Kidney epithelial cell (primary cell): Measurements from ENCODE around the gene TBC1D5. TPM values are rescaled to one million over a fixed set of nuclear protein-coding genes. Genes with fewer than 3 reads are reported as not detected.
A peak's percentile ranks its signal among the peaks of the same experiment; 100 is the strongest.

Source experiments
- DNase-seq: peaks from one replicate; pipeline ENCODE4 v3.0.0-alpha.2; 2010; ENCODE audit warnings: low read depth
- H3K27me3 ChIP-seq: 2 replicates; pipeline ENCODE4 v1.6.0; 2011; ENCODE audit warnings: low read length; ENCODE audit not compliant: control insufficient read depth, insufficient read depth
- H3K36me3 ChIP-seq: 2 replicates; pipeline ENCODE4 v1.5.1; 2011; ENCODE audit warnings: low read length; ENCODE audit not compliant: control insufficient read depth, insufficient read depth
- H3K4me3 ChIP-seq: 2 replicates; pipeline ENCODE4 v1.5.1; 2011; ENCODE audit warnings: low read depth, mild to moderate bottlenecking, control low read depth, low read length
- total RNA-seq: library from RNA; depleted of rRNA; stranded (reverse); fragments of >200 nt; gene quantifications from 2 replicates; pipeline ENCODE4 v1.2.3, GENCODE V29; 2015
- TF ChIP-seq, protein P1 (sequence below): IDR thresholded peaks from 2 replicates; pipeline ENCODE4 v1.5.1; 2011; ENCODE audit warnings: mild to moderate bottlenecking, moderate library complexity, low read length, control low read depth, inconsistent platforms; ENCODE audit not compliant: insufficient read depth, poor library complexity, severe bottlenecking

TBC1D5 gene
- total RNA-seq, 1 donor from 2014 or later, result 100 TPM

DNA sequence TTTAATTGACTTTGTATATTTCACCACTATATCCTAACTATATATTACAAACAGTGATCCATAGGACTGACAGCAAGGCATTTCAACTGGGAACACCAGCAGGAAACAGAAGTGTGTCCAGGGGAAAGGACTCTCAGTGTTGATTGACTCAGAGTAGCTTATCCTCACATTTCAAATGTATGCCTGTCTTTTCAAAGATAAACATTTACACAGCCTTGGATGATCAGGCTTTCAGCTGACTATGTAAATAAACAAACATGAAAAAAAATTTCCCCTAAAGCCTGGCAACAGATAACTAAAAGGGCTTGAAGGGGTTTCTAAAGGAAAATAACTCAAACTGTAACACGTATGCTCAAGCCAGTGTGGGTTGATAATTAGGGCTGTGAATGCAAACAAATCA lies 321.8 kb downstream of the TBC1D5 start:
- no peaks in the 10 kb centered on the region for H3K36me3 ChIP-seq
- no peaks in the 10 kb centered on the region for H3K27me3 ChIP-seq
- no peak for DNase-seq
- H3K4me3 ChIP-seq, result no peak overlapping the region
- TF ChIP-seq, protein P1, sequence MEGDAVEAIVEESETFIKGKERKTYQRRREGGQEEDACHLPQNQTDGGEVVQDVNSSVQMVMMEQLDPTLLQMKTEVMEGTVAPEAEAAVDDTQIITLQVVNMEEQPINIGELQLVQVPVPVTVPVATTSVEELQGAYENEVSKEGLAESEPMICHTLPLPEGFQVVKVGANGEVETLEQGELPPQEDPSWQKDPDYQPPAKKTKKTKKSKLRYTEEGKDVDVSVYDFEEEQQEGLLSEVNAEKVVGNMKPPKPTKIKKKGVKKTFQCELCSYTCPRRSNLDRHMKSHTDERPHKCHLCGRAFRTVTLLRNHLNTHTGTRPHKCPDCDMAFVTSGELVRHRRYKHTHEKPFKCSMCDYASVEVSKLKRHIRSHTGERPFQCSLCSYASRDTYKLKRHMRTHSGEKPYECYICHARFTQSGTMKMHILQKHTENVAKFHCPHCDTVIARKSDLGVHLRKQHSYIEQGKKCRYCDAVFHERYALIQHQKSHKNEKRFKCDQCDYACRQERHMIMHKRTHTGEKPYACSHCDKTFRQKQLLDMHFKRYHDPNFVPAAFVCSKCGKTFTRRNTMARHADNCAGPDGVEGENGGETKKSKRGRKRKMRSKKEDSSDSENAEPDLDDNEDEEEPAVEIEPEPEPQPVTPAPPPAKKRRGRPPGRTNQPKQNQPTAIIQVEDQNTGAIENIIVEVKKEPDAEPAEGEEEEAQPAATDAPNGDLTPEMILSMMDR, result no peak

DNA sequence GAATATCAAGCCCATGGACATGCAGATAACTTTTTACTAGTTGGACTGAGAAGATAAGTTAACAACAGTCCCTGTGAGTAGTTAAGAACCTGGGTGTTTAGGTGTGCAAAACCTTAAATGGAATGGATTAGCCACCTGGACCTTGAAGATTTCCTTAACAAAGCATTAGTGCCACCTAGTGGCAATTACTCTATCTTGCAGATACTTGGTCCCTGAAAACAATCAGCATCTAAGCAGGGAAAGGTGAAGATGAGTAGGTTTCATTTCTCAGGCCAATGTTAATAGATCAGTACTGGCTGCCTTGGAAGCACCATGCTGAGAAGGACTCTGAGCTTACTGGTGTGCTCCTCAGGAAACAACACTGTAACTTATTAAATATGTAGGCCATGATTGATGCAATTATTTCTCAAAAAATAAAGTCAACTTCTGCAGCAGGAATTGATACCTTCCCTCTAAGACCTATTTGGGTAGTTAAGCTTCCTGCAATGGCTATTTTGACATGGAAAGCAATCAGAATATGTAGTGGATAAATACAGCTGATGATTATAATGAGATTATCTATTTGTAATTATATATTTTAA lies 329.4 kb downstream of the TBC1D5 start:
- peak; percentile 41 for DNase-seq
- TF ChIP-seq, protein P1, result peak; percentile 68
- H3K36me3 ChIP-seq, result no peaks in the 10 kb centered on the region
- no peak overlapping the region for H3K4me3 ChIP-seq
- H3K27me3 ChIP-seq, result no peaks in the 10 kb centered on the region

DNA sequence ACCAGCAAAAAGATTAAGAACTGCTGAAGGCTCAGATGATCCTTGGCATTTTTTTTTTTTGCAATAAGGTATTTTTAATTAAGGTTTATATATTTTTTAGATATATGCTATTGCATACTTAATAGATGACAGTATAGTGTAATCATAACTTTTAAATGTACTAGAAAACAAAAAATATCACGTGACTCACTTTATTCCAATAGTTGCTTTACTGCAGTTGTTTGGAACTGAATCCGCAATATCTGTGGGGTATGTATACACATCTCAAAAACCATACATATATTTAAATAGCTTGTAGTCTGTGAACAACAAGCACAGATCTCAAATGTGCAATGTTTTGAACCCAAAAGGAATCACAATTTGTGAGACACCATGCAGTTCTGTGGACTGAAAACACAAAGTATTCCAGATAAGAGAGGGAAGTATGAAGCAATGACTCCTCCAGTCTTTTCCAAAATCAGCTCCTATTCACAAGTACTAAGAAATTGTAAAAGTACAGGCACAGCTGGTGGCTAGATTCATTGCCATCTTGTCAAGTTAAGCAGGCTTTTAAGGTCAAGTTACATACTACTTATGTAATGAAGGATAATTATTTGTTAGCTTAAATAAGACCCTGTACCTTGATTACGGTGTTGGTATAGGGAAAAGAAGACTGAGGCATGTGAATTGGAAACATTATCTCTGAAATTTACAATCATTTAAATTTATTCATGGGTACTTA lies 331.1 kb downstream of the TBC1D5 start:
- H3K27me3 ChIP-seq, result no peaks in the 10 kb centered on the region
- no peaks in the 10 kb centered on the region for H3K36me3 ChIP-seq
- no peak for DNase-seq
- TF ChIP-seq, protein P1, result no peak
- no peak overlapping the region for H3K4me3 ChIP-seq

DNA sequence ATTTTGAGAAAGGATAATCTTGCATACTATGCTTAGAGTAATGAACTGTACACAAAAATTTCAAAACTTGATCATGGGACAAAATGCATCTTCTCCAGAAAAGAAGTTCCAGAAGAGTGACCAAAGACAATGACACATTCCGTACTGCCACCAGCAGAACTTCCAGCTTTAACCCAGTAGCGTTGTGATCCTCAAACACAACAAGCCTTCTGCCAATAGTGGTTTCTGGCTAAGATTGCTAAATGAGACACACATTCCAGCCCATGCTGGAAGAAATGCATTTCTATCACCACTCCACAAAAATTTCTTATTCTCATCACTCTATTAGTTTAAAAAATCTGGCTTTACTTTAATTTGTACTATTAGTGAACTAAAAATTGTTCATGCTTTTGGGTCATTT lies 334.9 kb downstream of the TBC1D5 start:
- no peak for DNase-seq
- no peaks in the 10 kb centered on the region for H3K36me3 ChIP-seq
- H3K4me3 ChIP-seq, result no peak overlapping the region
- no peaks in the 10 kb centered on the region for H3K27me3 ChIP-seq
- TF ChIP-seq, protein P1, result no peak

DNA sequence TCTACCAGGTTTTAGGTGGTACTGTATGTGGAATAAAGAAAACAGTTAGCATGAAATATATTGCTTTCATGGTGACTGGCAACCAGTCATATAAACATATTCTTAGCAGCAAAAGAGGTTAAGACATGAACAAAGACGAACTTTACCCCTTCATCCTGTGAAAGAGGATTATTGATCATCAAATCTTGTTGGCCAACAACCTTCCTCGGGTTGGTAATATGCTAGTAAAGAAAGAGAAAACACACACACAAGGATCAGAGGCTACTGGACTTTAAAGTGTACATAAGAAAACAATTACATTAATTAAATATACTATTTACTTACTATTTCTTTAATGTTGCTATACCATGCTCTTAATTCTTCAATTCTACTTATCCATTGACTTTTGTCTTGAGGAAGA lies 337.9 kb downstream of the TBC1D5 start:
- Histone ChIP-seq H3K27me3 (no peaks in the 10 kb centered on the region), H3K36me3 (no peaks in the 10 kb centered on the region), H3K4me3 (no peak overlapping the region)
- TF ChIP-seq, protein P1, result no peak
- no peak for DNase-seq
